HG03342 (cell line): ENCODE results near the gene ZBTB49.
"Not testable (repeated sequence)": the region's sequence is repeated elsewhere in the genome, so short reads cannot be mapped to it uniquely, and the experiment has no call there.

Experiments used
- ATAC-seq: cut with Tn5 transposase; IDR thresholded peaks from one replicate; pipeline ENCODE4 v1.9.1; 2021; ENCODE audit warnings: mild to moderate bottlenecking, moderate library complexity; ENCODE audit not compliant: unreplicated experiment

ZBTB49 gene

GRCh38 chr4:4323705-4324534 is 33.9 kb downstream of the ZBTB49 start:
- ATAC-seq, result no peak

GRCh38 chr4:4325321-4325720 is 35.3 kb downstream of the ZBTB49 start:
- no peak for ATAC-seq

DNA sequence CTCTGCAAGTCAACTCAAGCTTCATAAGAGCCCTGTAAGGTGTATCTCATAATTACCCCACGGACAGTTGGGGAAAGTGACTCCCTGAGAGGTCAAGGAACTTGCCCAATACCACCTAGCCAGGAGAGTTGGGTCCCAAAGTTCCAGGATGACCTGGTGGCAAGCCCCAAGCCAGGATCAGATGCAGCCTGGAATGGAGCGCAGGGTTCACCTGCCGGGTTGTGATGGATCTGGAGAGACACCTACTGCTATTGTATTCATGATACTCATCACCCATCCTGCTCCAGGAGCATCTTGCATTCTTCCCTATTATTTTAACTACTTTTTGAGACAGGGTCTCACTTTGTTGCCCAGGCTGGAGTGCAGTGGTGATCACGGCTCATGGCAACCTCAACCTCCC is 36.1 kb downstream of the ZBTB49 start:
- no peak for ATAC-seq

DNA sequence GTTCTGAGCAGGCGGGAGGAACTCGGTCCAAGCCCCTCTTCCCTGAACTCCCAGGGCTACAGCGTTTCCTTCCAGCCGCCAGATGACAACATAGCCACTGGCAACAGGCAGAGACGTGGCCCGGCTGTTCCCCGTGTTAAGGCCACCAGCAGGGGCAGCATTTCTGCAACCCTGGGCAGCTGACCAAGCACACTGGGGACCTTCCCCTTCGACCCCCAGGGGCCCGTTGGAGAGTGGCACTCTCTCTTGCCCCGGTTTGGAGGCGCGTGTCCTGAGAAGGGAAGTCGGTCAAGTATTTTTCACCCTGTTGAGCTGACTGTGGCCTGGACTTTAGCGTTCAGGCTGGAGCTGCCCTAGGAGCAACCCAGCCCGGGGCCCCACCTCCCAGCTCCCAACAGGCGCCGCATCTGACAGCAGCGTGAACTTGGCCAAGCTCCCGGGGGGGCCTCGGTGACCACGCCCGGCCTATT is 37.6 kb downstream of the ZBTB49 start:
- ATAC-seq, result no peak

DNA sequence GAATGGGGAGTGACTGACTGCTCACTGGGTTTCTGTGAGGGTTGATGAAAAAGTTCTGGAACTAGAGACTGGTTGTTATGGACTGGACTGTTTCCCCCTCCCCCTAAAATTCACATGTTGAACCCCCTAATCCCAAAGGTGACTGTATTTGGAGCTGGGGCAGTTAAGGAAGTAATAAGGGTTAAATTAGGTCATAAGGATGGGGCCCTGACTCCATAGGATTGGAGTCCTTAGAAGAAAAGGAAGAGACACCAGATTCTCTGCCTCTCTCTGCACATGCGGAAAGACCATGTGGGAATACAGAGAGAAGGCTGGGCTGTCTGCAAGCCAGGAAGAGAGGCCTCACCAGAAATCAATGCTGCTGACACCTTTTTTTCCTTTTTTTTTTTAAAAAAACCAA is 38.2 kb downstream of the ZBTB49 start:
- ATAC-seq, result no peak

DNA sequence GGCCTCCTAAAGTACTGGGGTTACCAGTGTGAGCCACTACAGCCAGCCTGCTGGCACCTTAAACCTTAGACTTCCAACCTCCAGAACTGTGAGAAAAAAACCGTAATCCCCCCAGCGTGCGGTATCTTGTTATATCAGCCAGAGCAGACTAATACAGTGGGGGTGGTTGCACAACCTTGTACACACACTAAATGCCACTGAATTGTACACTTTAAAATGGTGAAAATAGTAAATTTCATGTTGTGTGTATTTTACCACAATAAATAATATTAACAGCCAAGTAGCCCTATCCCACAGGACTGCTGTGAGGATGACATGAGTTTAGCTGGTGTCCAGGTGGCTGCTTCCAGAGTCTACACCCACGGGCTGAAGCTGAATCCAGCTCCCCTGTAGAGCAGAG is 38.8 kb downstream of the ZBTB49 start:
- ATAC-seq, result no peak

GRCh38 chr4:4329496-4329895 is 39.4 kb downstream of the ZBTB49 start:
- no peak for ATAC-seq

DNA sequence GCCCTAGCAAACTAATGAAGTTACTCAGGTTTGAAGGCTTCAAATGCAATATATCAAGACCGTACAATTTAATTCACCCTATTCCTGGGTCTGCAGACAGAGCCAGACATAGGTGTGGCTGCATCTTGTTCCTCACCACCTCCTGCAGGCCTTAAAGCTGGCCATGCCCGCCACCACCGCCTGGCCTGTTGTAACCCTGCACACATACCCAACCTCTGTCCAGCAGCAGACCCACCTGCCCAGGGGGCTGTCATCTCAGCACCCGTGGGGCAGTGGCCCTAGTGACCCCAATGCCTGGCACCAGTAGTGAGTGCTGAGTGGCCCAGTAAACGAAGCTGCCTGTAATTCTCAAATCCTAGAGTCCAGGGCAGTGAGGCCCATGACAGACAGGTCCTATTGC is 40.7 kb downstream of the ZBTB49 start:
- ATAC-seq, result no peak

- ATAC-seq, result no peak
These were observed 42.5 kb downstream of the ZBTB49 start for GRCh38 chr4:4332529-4332928.

- ATAC-seq, result no peak
These were observed 43.2 kb downstream of the ZBTB49 start for GRCh38 chr4:4333265-4333706.

DNA sequence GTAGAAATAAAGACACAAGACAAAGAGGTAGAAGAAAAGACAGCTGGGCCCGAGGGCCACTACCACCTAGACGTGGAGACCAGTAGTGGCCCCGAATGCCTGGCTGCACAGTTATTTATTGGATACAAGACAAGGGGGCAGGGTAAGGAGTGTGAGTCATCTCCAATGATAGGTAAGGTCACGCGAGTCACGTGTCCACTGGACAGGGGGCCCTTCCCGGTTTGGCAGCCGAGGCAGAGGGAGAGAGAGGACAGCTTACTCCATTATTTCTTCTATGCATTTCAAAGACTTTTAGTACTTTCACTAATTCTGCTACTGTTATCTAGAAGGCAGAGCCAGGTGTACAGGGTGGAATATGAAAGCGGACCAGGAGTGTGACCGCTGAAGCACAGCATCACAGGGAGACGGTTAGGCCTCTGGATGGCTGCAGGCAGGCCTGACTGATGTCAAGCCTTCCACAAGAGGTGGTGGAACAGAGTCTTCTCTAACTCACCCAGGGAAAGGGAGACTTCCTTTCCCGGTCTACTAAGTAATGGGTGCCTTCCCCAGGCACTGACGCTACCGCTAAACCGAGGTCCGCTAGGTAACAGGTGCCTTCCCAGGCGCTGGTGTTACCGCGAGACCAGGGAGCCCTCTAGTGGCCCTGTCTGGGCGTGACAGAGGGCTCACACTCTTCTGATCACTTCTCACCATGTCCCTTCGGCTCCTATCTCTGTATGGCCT is 44.9 kb downstream of the ZBTB49 start:
- peak; percentile 86 for ATAC-seq

DNA sequence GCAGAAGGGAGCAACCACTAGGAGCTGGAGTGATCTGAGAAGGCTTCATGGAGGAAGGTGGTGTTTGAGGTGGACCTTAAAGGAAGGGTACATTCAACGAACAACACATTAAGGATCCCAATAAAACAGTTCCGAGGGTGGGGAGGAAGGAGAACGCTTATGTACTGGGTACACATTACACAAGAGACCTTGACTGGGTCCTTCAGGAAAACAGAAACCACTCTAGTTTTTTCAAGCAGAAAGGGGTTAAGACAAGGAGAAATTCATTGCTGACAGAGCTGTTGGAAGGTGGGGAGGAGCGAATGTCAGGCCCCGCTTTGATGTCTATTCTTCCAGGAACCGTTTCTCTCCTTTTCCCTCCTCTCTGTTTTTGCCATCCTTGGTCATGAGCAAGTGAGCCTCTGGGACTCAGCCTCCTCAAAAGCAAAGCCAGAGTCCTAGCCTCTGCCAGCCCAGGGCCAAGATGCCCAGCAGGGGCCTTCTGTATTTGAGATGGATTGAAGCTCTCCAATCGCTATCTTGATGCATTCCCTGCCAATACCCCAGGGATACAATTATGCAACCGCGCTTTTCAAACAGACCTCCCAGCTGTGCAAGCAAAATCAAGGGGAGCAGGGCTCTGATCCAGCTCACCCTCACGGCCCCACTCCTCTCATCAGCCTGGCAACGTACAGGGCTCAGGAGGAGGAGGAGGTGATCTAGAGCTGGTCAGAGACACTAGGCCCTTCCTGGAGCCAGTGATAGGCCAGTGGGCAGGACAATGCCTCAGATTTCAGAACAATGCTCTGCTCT is 48.4 kb downstream of the ZBTB49 start:
- ATAC-seq, result no peak

- no peak for ATAC-seq
These were observed 49.5 kb downstream of the ZBTB49 start for GRCh38 chr4:4339504-4340085.

DNA sequence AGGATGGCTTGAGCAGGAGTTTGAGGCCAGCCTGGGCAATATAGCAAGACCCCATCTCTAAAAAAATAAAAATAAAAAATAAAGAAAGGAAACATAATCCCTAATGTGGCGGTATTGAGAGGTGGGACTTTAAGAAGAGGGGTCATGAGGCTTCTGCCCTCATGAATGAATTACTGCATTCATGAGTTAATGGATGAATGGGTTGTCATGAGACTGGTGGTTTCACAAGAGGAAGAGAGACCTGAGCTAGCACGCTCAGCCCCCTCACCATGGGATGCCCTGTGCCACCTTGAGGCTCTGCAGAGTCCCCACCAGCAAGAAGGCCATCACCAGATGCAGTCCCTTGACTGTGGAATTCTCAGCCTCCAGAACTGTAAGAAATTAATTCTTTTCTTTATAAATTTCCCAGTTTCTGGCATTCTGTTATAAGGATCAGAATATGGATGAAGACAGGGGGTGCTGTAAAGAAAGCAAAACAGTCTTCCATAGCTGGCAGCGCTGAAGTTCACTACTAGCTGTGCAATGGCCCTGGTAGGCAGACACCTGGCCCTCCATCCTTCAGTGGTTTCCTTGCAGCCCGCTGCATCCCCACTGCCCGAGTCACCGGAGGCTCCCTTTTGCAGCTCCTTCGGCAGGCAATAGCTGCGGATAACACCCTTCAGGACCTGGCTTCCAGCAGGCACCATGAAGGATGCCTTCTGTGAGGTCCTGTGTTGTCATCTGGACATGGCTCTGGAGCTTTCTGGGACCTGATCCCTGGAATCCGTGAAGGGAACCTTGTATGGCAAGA is 52.0 kb downstream of the ZBTB49 start:
- no peak for ATAC-seq

DNA sequence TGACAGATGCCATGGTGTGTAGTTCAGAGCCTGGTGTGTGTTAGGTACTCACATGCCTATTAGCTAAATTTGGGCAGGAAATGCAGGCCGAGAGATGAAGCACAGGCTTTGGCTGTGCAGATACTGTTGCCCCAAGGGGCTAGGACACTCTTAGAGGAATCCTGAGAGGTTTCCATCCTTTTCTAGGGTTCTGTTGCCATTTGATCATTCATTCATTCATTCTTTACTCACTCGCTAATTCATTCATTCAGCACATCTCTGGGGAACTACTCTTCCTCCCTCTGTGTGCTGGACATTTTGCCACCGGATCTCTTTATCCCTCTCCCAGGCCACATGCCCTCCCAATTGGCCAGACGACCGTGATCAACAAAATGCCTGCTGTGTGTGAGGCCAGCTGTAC is 53.0 kb downstream of the ZBTB49 start:
- ATAC-seq, result no peak

GRCh38 chr4:4344915-4345527 is 55.0 kb downstream of the ZBTB49 start:
- peak; percentile 77 for ATAC-seq

- no peak for ATAC-seq
These were observed 57.5 kb downstream of the ZBTB49 start for GRCh38 chr4:4347585-4347984.

DNA sequence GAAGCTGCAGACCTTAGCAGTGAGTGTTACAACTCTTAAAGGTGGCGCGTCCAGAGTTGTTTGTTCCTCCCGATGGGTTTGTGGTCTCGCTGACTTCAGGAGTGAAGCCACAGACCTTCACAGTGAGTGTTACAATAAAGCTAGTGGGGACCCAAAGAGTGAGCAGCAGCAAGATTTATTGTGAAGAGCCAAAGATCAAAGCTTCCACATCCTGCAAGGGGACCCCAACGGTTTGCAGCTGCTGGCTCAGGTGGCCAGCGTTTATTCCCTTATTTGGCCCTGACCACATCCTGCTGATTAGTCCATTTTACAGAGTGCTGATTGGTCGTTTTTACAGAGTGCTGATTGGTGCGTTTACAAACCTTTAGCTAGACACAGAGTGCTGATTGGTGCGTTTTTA is 58.5 kb downstream of the ZBTB49 start:
- ATAC-seq, result not testable (repeated sequence)

DNA sequence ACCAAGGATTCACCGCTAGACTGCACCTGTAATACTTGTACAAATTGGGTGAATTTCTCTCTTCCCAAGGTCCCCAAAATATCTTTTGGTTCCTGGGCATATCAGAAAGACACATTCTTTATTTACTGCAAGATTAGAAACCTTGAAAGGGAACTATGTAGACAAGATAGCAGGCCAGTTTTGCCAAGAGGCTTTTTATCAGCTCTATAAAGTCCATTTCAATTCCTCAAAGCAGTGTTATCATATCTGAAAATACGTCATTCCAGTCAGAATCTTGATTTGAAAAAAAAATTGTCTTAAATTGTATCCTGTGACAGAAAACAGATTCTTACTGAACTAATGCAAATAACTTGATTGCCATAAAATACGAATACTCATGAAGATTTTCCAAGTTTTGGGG is 59.8 kb downstream of the ZBTB49 start:
- no peak for ATAC-seq

DNA sequence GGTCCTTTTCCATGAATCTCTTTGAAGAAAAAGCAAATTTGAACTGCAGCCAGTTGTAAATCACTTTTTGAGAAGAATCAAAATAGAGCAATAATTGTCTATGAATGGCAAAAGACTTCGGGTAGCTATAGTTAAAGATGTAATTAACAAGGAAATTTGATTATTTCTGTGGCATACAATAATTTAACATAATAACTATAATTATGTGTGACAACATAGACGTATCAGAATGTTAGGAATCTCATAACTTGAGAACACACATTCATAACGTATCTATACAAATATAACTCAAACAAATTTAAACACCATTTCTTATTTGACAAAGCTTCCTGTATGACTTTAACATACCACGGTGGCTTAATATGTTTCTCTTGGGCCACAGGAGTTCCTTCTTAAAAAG is 60.9 kb downstream of the ZBTB49 start:
- ATAC-seq, result no peak
